Activated CD4-positive, alpha-beta T cell treated with anti-CD3 and anti-CD28 coated beads for 36 hours (primary cell): ENCODE measurements around the gene ARL15. TPM values are rescaled to one million over a fixed set of nuclear protein-coding genes. Genes with fewer than 3 reads are reported as not detected.
"Not testable (repeated sequence)": the region's sequence is repeated elsewhere in the genome, so short reads cannot be mapped to it uniquely, and the experiment has no call there.

ENCODE experiments used
- ATAC-seq: fragments of 200-7000 bp; cut with Tn5 transposase; one replicate; pipeline ENCODE4 v1.10.0; 2021; ENCODE audit warnings: mild to moderate bottlenecking, moderate library complexity
- CTCF ChIA-PET: fragments of 350-600 bp; sonication (Branson Sonifier 250); formaldehyde crosslinking; loops from one replicate; lab custom pipeline; 2021; ENCODE audit warnings: antibody characterized with exemption; lab: Charles Lee
- POLR2A ChIA-PET: fragments of 350-600 bp; sonication (Branson Sonifier 250); formaldehyde crosslinking; loops from one replicate; lab custom pipeline; 2021; ENCODE audit warnings: antibody characterized with exemption, inconsistent platforms; lab: Charles Lee
- DNase-seq: peaks from one replicate; pipeline ENCODE4 v3.0.0-alpha.2; 2020
- H3K27ac Mint-ChIP-seq: one replicate; pipeline ENCODE4 v1.8.0; 2021; ENCODE audit warnings: mixed read lengths
- H3K27me3 Mint-ChIP-seq: one replicate; pipeline ENCODE4 v1.8.0; 2021; ENCODE audit warnings: mixed read lengths
- H3K36me3 Mint-ChIP-seq: one replicate; pipeline ENCODE4 v1.8.0; 2021; ENCODE audit warnings: low read depth, mixed read lengths
- H3K4me1 Mint-ChIP-seq: one replicate; pipeline ENCODE4 v1.8.0; 2021; ENCODE audit warnings: mixed read lengths
- H3K4me3 Mint-ChIP-seq: one replicate; pipeline ENCODE4 v1.8.0; 2021; ENCODE audit warnings: mild to moderate bottlenecking, moderate library complexity, mixed read lengths
- H3K9me3 Mint-ChIP-seq: one replicate; pipeline ENCODE4 v1.8.0; 2021; ENCODE audit warnings: low read depth, mixed read lengths
- intact Hi-C, 2 experiments: fragments of 100-400 bp; cut with DNase I in 1 of 2; cut with micrococcal nuclease in 1 of 2; formaldehyde crosslinking; loops; one replicate each; pipeline versions ENCODE4 v1.14.2 to v1.15.1; 2022 to 2024; cut with DNase I, micrococcal nuclease
- total RNA-seq, 2 experiments: library from RNA; stranded (reverse); gene quantifications; one replicate each; pipeline ENCODE4 v1.2.3, GENCODE V29; 2021

The ARL15 gene
- total RNA-seq = 1 to 10 TPM; 5.4 to 6.7 TPM

DNA sequence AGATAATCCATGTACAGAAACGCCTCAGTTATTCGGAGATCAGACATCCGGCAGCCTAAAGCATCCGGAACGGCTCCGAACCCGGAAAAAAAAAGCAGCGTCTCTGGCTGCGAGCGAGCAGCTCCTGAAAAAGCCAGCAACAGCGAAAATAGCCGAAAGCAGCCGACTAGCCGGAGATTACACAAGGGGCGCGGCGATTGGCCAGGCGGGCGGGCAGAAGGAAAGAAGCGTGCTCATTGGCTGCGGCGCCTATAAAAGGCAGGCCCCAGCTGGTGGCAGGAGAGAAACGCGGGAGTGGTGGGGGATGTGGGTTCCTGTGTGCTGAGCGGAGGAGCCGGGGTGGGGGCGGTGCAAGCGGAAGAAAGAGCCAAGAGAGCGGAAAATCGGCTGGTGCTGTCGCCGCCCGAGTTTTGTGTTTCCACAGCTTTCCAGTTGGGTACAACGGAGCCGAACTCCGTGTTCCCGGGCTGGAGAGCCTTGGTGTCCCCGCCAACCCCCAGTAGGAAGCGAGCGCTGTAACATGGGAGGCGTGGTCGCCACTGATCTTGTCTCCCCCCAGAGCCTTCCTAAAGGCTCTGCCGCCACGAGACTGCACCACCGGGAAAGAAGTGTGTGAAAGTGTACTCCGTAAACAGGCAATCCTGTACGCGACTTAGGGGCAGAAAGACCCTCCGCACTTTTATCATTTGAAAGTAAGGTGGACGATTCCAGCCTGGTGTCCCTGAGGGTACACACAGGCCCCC lies at the start of gene ARL15:
Gene ARL15 (minus strand): TSS at position 141 of the 743 bp plus-strand sequence.
- H3K27me3 Mint-ChIP-seq = peaks cover 8% of the 10 kb centered on the region
- H3K4me1 Mint-ChIP-seq = peaks cover 27% of the 10 kb centered on the region
- no peaks in the 10 kb centered on the region for H3K9me3 Mint-ChIP-seq
- intact Hi-C loops = loop anchor here in 1 of 2 experiments (1.0 to 10.0 kb wide), 12 partner anchors 107 to 1510 kb away; partner anchors contain the start of genes CDC20B, DHX29, ITGA2 and MOCS2
- no peaks in the 10 kb centered on the region for H3K36me3 Mint-ChIP-seq
- H3K4me3 Mint-ChIP-seq = peak within 1 kb of the TSS; percentile 83
- ChIA-PET POLR2A (interaction anchor here (0.6 to 1.1 kb wide), 4 partner anchors 89 to 1201 kb away, joined by 3 to 4 read pairs (median 3); partner anchors contain the start of gene MOCS2), CTCF (interaction anchor here (0.6 to 1.3 kb wide), 7 partner anchors 20 to 694 kb away, joined by 3 to 6 read pairs (median 4); no protein-coding TSS in a partner anchor)
- ATAC-seq (peak; percentile 98), DNase-seq (peak; percentile 99)
- H3K27ac Mint-ChIP-seq = peak within 1 kb of the TSS; percentile 81

DNA sequence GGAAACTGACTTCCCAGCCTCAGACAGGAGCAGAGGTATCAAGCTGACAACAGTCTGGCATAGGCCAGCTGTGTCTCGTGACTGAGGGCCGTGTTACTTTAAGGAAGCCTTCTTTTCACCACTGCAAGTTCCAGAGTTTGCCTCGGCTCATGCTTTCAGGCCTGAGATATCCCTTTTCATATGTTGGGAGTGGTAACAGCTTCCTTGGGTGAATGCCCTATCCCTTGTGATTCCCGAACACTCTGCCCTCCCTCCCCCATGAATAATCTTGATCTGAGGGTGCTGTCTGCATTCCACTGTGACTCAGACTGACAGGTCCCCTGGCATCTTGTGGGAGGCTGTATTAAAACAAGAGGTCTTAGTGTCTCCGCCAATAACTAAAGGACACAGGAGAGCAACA lies 49.7 kb upstream of the ARL15 start:
- no peak overlapping the region for H3K27ac Mint-ChIP-seq
- intact Hi-C loops = no loop called here
- no peaks in the 10 kb centered on the region for H3K4me1 Mint-ChIP-seq
- no peak for DNase-seq
- ChIA-PET POLR2A (no interaction called here), CTCF (no interaction called here)
- peaks cover 4% of the 10 kb centered on the region for H3K9me3 Mint-ChIP-seq
- H3K27me3 Mint-ChIP-seq = peaks cover 20% of the 10 kb centered on the region
- no peak for ATAC-seq
- H3K4me3 Mint-ChIP-seq = no peak overlapping the region
- H3K36me3 Mint-ChIP-seq = no peaks in the 10 kb centered on the region

DNA sequence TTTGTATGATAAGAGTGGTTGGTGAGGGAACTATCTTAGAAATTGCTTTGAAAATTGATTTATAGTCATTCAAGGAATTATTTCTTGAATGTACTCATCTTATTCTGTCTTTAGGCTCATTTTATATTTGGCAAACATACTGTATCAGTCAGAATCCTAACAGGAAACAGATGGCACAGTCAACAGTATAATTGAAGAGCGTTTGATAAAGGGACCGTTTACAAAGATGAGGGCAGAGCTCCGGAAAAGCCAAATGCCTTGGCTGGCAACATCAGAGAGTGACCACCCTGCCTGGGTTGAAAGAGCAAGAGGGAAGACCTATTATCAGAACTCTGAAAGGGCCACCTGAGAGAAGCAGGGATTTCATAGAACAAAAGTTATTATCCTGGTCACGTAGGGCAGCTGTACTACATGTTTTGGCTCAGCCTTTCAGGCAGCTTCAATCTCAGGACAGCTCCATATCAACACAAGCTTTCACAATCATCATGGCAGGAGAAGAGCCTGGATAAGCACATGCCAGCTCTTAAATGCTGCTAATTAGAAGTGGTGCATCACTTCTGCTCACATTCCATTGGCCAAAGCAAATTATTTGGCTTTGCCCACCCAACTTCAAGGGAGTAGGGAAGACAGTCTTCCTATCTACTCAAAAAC lies 47.2 kb upstream of the ARL15 start:
- Mint-ChIP-seq H3K4me1 (no peaks in the 10 kb centered on the region), H3K27me3 (peaks cover 12% of the 10 kb centered on the region), H3K4me3 (no peak overlapping the region), H3K27ac (no peak overlapping the region), H3K9me3 (peaks cover 14% of the 10 kb centered on the region), H3K36me3 (peaks cover 4% of the 10 kb centered on the region)
- no peak for ATAC-seq
- no peak for DNase-seq
- ChIA-PET CTCF (interaction anchor here (0.7 kb wide), 1 partner anchor 758 kb away, joined by 3 read pairs; no protein-coding TSS in a partner anchor), POLR2A (no interaction called here)
- intact Hi-C loops = no loop called here

DNA sequence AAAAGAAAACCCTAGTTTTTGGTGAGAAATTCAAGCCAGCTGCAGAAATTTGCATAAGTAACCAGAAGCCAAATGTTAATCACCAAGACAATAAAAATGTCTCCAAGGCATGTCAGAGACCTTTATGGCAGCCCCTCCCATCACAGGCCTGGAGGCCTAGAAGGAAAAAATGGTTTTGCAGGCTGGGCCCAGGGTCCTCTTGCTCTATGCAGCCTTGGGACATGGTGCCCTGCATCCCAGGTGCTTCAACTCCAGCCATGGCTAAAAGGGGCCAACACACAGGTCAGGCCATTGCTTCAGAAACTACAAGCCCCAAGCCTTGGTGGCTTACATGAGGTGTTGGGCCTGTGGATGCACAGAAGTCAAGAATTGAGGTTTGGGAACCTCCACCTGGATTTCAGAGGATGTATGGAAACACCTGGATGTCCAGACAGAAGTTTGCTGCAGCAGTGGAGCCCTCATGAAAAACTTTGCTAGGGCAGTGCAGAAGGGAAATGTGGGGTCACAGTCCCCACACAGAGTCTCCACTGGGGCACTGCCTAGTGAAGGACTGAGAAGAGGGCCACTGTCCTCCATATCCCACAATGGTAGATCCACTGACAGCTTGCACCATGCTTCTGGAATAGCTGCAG lies 43.7 kb upstream of the ARL15 start:
- H3K4me3 Mint-ChIP-seq, intact Hi-C loops, POLR2A ChIA-PET, DNase-seq, H3K27me3 Mint-ChIP-seq, H3K4me1 Mint-ChIP-seq, H3K36me3 Mint-ChIP-seq, CTCF ChIA-PET, H3K27ac Mint-ChIP-seq, ATAC-seq: not testable (repeated sequence)
- H3K9me3 Mint-ChIP-seq = peaks cover 14% of the 10 kb centered on the region

DNA sequence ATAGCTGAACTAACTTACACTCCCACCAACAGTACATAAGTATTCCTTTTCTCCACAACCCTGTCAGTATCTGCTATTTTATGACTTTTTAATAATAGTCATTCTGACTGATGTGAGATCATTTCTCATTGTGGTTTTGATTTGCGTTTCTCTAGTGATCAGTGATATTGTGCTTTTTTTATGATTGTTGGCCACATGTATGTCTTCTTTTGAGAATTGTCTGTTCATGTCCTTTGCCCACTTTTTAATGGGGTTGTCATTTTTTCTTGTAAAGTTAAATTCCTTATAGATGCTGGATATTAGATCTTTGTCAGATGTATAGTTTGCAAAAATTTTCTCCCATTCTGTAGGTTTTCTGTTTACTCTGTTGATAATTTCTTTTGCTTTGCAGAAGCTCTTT lies 42.2 kb upstream of the ARL15 start:
- peaks cover 14% of the 10 kb centered on the region for H3K9me3 Mint-ChIP-seq
- H3K27ac Mint-ChIP-seq, CTCF ChIA-PET, H3K27me3 Mint-ChIP-seq, intact Hi-C loops, H3K4me3 Mint-ChIP-seq, DNase-seq, ATAC-seq, POLR2A ChIA-PET, H3K36me3 Mint-ChIP-seq, H3K4me1 Mint-ChIP-seq: not testable (repeated sequence)

DNA sequence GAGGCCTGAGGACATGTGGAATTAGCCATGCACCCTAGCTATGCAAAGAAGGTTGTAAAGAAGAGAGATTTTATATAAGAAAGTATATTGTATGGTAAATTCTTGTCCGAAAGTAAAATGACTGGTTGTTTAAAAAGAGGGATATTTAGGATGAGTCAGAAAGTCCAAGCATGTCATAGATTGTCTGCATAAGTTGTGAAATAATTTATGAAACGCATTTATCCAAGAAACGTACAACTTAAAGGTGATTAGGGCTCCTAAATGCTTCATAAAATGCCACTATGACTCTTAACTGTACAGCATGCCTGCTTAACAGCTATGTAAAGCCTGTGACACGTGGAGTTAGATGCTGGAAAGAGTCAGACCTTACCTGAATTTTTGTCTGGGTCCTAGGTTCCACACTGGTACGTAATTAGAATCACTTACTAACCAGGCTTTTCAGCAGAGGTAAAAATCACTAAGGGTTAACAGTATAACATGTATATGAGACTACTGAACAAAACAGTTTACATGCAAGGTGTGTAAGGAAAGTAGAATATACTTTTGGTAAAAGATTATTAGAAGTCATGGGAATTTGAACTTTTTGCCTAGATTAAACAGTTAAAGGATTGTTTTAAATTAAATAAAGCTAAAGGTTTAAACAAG lies 37.0 kb upstream of the ARL15 start:
- no peak overlapping the region for H3K27ac Mint-ChIP-seq

DNA sequence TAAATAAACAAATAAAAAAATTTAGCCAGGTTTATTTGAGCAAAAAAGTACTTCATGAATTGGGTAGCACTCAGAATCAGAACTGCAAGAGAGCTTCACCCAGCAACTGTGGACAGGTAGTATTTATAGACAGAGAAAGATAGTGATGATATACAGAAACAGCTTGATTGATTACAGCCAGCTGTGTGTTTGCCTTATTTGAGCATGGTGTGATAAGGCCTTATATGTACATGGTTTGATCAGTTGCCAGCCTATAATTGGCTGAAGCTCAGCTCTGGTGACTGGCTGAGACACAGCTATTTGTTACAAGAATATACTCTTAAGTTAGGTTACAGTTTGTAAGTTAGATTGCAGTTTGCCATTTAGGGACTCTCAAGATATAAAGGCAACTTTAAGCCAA lies 34.3 kb upstream of the ARL15 start:
- Mint-ChIP-seq H3K27me3 (peaks cover 2% of the 10 kb centered on the region), H3K36me3 (no peaks in the 10 kb centered on the region), H3K4me3 (no peak overlapping the region), H3K27ac (no peak overlapping the region), H3K9me3 (peaks cover 10% of the 10 kb centered on the region), H3K4me1 (no peaks in the 10 kb centered on the region)
- DNase-seq = no peak
- intact Hi-C loops = no loop called here
- ATAC-seq = no peak
- ChIA-PET CTCF (no interaction called here), POLR2A (no interaction called here)

More for the DNA sequence above, 37.0 kb upstream of the ARL15 start:
- Mint-ChIP-seq H3K27me3 (peaks cover 2% of the 10 kb centered on the region), H3K9me3 (peaks cover 10% of the 10 kb centered on the region), H3K4me3 (no peak overlapping the region), H3K4me1 (no peaks in the 10 kb centered on the region), H3K36me3 (no peaks in the 10 kb centered on the region)
- intact Hi-C loops = no loop called here
- ChIA-PET POLR2A (no interaction called here), CTCF (interaction anchor here (0.7 to 0.9 kb wide), 2 partner anchors 237 to 1570 kb away, joined by 3 to 4 read pairs; no protein-coding TSS in a partner anchor)
- ATAC-seq (no peak), DNase-seq (no peak)

DNA sequence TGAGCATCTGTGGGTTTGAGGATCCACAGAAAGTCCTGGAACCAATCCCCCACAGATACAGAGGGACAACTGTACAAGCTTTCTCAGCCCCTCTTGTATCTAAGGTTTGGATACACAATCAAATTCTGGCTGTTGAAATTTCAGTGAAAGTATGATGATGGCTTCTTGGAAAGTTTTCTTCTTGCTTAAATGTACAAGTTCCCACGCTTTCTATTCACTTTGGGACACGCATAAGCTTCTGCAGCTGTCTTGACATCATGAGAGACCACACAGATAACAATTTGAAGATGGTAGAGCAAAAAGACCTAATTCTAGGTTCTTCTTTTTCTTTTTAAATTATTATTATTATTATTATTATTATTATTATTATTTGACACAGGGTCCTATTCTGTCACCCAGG lies 31.6 kb upstream of the ARL15 start:
- H3K9me3 Mint-ChIP-seq = peaks cover 12% of the 10 kb centered on the region
- no peaks in the 10 kb centered on the region for H3K36me3 Mint-ChIP-seq
- H3K4me3 Mint-ChIP-seq = no peak overlapping the region
- ATAC-seq = no peak
- no peak for DNase-seq
- H3K27ac Mint-ChIP-seq = no peak overlapping the region
- intact Hi-C loops = no loop called here
- peaks cover 2% of the 10 kb centered on the region for H3K27me3 Mint-ChIP-seq
- ChIA-PET CTCF (interaction anchor here (0.5 kb wide), 1 partner anchor 123 kb away, joined by 5 read pairs; no protein-coding TSS in a partner anchor), POLR2A (no interaction called here)
- H3K4me1 Mint-ChIP-seq = no peaks in the 10 kb centered on the region

DNA sequence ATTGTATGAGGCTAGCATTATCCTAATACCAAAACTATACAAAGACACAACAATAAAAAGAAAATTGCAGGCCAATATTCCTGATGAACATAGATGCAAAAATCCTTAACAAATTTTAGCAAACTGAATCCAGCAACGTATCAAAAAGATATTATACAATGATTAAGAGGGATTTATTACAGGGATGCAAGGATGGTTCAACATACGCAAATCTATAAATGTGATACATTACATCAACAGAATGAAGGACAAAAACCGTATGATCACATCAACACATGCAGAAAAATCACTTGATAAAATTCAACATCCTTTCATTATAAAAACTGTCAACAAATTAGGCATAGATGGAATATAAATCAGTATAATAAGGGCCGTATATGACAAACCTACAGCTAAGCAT lies 27.1 kb upstream of the ARL15 start:
- ChIA-PET CTCF (interaction anchor here (1.4 to 1.7 kb wide), 2 partner anchors 10 to 152 kb away, joined by 3 to 4 read pairs; no protein-coding TSS in a partner anchor), POLR2A (no interaction called here)
- Mint-ChIP-seq H3K9me3 (peaks cover 22% of the 10 kb centered on the region), H3K4me1 (no peaks in the 10 kb centered on the region), H3K27ac (no peak overlapping the region), H3K36me3 (peaks cover 4% of the 10 kb centered on the region), H3K27me3 (peaks cover 2% of the 10 kb centered on the region), H3K4me3 (no peak overlapping the region)
- no peak for DNase-seq
- intact Hi-C loops = no loop called here
- ATAC-seq = no peak

DNA sequence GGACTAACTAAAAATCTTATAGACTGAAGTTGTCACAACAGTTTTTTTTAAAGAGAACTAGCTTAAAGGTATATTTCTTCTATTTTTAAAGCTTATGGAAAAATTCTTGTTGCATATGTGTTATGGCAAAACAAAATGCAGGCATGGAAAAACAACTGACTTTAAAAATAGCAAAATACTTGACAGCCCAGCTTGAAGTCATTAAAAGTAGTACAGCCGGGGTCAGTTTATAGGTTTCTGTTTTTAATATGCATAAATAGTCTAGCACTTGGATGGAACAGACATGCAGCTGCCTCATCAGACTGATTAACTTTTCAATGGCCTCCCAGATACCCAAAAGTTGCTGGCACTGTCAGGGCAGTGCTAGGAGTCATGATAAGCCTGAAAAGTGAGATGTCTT lies 22.3 kb upstream of the ARL15 start:
- Mint-ChIP-seq H3K27ac (no peak overlapping the region), H3K4me3 (no peak overlapping the region), H3K36me3 (peaks cover 4% of the 10 kb centered on the region), H3K27me3 (peaks cover 7% of the 10 kb centered on the region), H3K4me1 (no peaks in the 10 kb centered on the region), H3K9me3 (peaks cover 16% of the 10 kb centered on the region)
- no peak for DNase-seq
- intact Hi-C loops = no loop called here
- ChIA-PET POLR2A (interaction anchor here (0.6 kb wide), 1 partner anchor 71 kb away, joined by 4 read pairs; no protein-coding TSS in a partner anchor), CTCF (interaction anchor here (1.1 kb wide), 1 partner anchor 157 kb away, joined by 3 read pairs; no protein-coding TSS in a partner anchor)
- ATAC-seq = no peak
